ENCODE data around the gene LSM5.
"Not testable (repeated sequence)": the region's sequence is repeated elsewhere in the genome, so short reads cannot be mapped to it uniquely, and the experiment has no call there.

Gene LSM5

GRCh38 chr7:32506266-32507054 is 16.3 kb upstream of the LSM5 start:
- DNase-seq (ENCODE audit: low read depth in 2 of 2), result no peak

- no peak for DNase-seq (ENCODE audit: low read depth in 2 of 2)
Measured at GRCh38 chr7:32502728-32503127, 12.5 kb upstream of the LSM5 start.

DNA sequence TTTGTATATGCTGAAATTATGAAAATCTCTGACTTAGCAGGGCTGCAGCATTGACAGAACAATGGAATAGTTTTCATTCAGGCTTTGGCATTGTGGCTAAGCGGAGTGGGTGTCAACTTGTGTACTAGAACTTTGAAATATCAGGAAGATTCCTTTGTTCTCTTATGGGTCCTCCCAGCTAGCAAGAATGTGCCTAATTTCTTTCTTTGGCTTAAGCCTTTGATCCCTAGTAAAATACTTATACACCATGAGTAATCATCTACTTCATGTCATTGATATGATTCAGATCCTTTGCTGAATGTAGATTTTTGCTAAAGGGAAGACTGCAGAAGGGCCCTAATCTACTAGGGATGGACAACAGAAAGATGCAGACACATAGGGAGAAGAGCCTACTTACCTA is 11.3 kb upstream of the LSM5 start:
- DNase-seq (ENCODE audit: low read depth in 2 of 2), result no peak

- DNase-seq (ENCODE audit: low read depth in 2 of 2), result no peak
Measured at GRCh38 chr7:32500922-32501341, 10.8 kb upstream of the LSM5 start.

- not testable (repeated sequence) for DNase-seq (ENCODE audit: low read depth in 2 of 2)
Measured at GRCh38 chr7:32500216-32500615, 10.0 kb upstream of the LSM5 start.

DNA sequence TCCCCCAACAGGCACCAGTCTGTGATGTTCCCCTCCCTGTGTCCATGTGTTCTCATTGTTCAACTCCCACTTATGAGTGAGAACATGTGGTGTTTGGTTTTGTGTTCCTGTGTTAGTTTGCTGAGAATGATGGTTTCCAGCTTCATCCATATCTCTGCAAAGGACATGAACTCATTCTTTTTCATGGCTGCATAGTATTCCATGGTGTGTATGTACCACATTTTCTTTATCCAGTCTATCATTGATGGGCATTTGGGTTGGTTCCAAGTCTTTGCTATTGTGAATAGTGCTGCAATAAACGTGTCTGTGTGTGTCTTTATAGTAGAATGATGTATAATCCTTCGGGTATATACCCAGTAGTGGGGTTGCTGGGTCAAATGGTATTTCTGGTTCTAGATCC is 9.6 kb upstream of the LSM5 start:
- DNase-seq (ENCODE audit: low read depth in 2 of 2), result not testable (repeated sequence)

DNA sequence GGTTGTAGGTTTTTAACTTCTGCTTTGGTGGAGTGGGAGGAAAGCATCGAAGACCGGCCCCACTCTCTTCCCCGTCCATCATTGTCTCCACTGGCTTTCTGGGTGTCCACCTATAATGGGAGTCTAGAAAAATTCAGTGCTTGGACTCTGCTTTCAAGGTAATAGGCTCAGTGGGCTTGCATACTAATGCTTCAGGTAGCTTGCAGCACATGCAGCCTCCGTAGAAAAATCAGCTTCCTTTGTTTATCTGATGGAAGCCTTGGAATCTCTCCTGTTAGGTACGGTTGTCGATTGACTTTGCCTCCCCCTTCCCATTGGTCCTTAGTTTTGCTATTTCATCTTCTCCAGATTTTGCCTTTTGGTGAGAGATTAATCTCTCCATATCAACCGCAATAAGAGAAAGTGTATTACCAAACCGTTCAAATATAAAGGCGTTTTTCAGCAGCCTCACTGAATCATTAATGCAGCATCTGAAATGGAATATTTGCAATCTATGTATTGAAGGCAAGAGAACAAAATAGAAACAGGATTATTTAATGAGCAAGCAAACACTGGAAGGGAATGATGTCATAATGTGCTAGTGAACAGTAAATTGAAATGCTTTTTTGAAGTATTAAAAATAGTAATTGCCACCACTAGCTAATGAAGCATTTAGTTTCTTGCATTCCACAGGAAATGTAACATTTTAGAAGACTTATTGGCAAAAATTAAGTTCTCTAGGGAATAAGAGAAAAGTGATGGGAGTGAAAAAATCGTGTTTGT is 6.1 kb upstream of the LSM5 start:
- DNase-seq (ENCODE audit: low read depth in 2 of 2), result no peak

GRCh38 chr7:32495298-32496051 is 5.3 kb upstream of the LSM5 start, which contains the start of gene AVL9:
Gene AVL9, plus strand, starts transcription at chr7:32495489. Its CDS starts 221 bp downstream, at chr7:32495710.
- peak; percentile 98 for DNase-seq (ENCODE audit: low read depth in 2 of 2)

DNA sequence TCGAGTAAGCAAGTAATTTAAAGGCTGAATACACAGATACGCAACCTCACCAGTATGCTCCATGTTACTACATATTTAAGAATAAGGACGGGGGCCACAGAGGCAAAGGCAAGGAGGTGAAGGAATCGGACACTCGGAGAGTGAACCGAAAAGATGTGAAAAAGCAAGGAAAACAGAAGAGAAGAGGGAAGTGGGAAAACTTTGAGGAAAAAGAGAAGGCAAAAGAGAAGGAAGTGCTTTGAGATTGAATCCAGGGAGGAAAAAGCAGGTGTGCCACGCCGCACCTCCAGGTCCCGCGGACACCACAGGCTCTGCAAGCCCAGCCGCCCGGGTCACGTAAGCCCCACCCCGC is 4.7 kb upstream of the LSM5 start:
- DNase-seq (ENCODE audit: low read depth in 2 of 2), result no peak

DNA sequence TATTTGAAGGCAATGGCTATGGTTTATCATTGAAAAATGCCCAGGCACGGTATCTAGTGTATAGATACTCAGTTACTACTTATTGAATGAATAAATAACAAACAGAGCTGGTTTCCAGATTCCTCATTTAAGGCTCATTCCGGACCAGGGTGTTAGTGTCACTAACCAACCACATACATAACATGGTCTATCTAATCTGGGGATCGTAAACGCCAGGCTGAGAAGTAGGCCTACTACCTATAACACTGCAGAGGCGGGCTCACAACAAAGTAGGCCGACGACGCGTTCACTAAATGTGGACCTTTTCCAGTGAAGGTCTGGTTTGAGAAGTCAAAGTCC is 423 bp downstream of the LSM5 start:
- no peak for DNase-seq (ENCODE audit: low read depth in 2 of 2)

- DNase-seq (ENCODE audit: low read depth in 2 of 2), result no peak
Measured at GRCh38 chr7:32481921-32482320, 8.3 kb downstream of the LSM5 start.

DNA sequence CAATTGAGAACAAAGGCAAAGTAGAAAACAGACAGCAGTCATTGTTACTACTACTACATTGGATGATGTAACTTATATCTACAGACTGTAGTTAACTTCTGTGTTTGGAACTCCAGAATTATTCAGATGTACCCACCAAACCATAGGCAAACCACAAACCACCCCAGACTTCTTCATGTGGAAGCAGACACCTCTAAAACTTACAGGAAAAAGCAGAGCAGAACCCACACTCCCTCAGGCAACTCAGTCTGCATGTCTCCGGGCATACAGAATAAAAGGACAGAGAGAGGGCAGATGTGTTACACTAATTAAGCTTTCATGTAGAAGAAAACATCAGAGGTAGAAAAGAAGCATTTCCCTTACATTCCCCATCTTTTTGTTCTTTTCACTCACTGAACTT is 9.0 kb downstream of the LSM5 start:
- DNase-seq (ENCODE audit: low read depth in 2 of 2), result no peak

- DNase-seq (ENCODE audit: low read depth in 2 of 2), result no peak
Measured at GRCh38 chr7:32479574-32480200, 10.5 kb downstream of the LSM5 start.

- no peak for DNase-seq (ENCODE audit: low read depth in 2 of 2)
Measured at GRCh38 chr7:32477649-32477980, 12.6 kb downstream of the LSM5 start.

DNA sequence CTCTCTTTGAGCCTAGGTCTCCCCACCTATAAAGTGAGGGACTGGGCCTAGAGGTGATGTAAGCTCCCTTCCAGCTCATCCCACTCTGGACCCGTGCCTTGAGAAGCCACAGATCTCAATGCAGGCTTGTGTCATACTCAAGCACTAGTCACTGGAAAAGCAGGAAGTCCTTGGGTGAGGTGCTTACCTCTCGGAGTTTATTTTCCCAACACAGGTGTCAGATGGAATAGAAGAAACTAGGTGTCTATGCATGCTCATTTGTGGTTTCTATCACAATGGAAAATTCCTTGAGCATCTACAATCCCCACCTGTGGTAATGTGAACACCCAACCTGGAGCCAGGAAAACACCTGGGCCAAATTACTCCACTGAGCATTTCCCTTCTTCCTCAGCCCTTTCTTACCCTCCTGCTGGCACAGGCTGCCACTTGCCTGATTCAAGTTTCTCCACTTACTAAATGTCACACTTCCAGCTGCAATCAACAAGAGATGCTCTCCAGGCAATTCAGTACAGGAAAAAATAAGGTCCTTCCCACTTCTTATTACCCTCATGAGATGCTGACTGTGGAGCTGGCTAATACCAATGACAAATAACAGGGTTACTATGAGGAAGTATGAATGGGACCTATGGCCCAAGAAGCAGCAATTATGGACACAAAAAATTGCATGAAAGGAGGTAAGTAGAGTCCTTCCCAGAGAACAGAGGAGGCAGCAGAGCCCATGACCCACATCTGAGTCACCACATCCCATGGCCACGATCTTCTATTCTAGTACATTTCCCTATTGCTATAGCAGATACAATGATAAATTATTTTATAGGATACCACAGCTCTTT is 13.1 kb downstream of the LSM5 start:
- no peak for DNase-seq (ENCODE audit: low read depth in 2 of 2)

DNA sequence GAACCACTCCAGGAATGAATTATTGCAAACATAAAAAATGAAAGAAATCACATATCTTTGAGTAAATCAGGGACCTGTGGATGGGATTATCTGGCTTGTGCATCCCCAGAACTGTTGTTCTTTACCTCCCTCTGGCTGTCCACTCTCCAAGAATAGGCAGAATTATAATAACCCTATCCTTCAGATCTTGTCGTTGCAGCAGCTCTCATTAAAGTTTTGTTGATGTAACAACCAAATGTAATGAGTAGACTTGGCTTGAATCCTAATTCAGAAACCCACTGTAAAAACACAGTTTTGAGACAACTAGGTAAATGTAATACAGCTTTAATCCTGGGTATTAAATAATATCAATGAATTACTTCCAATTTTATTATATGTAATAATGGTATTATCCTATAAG is 16.2 kb downstream of the LSM5 start:
- no peak for DNase-seq (ENCODE audit: low read depth in 2 of 2)

DNA sequence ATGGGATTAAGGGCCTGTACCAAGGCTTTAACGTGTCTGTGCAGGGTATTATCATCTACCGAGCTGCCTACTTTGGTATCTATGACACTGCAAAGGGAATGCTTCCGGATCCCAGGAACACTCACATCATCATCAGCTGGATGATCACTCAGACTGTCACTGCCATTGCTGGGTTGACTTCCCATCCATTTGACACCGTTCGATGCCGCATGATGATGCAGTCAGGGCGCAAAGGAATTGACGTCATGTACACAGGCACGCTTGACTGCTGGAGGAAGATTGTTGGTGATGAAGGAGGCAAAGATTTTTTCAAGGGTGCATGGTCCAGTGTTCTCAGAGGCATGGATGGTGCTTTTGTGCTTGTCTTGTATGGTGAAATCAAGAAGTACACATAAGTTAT is 18.2 kb downstream of the LSM5 start:
- DNase-seq (ENCODE audit: low read depth in 2 of 2), result no peak

GRCh38 chr7:32470871-32471270 is 19.3 kb downstream of the LSM5 start:
- DNase-seq (ENCODE audit: low read depth in 2 of 2), result no peak

DNA sequence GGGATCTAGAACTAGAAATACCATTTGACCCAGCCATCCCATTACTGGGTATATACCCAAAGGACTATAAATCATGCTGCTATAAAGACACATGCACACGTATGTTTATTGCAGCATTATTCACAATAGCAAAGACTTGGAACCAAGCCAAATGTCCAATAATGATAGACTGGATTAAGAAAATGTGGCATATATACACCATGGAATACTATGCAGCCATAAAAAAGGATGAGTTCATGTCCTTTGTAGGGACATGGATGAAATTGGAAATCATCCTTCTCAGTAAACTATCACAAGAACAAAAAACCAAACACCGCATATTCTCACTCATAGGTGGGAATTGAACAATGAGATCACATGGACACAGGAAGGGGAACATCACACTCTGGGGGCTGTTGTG is 20.2 kb downstream of the LSM5 start:
- DNase-seq (ENCODE audit: low read depth in 2 of 2), result not testable (repeated sequence)

DNA sequence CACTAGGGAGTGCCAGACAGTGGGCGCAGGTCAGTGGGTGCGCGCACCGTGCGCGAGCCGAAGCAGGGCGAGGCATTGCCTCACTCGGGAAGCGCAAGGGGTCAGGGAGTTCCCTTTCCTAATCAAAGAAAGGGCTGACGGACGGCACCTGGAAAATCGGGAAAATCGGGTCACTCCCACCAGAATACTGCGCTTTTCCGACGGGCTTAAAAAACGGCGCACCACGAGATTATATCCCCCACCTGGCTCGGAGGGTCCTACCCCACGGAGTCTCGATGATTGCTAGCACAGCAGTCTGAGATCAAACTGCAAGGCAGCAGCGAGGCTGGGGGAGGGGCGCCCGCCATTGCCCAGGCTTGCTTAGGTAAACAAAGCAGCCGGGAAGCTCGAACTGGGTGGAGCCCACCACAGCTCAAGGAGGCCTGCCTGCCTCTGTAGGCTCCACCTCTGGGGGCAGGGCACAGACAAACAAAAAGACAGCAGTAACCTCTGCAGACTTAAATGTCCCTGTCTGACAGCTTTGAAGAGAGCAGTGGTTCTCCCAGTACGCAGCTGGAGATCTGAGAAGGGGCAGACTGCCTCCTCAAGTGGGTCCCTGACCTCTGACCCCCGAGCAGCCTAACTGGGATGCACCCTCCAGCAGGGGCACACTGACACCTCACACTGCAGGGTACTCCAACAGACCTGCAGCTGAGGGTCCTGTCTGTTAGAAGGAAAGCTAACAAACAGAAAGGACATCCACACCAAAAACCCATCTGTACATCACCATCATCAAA is 25.4 kb downstream of the LSM5 start:
- DNase-seq (ENCODE audit: low read depth in 2 of 2), result not testable (repeated sequence)

DNA sequence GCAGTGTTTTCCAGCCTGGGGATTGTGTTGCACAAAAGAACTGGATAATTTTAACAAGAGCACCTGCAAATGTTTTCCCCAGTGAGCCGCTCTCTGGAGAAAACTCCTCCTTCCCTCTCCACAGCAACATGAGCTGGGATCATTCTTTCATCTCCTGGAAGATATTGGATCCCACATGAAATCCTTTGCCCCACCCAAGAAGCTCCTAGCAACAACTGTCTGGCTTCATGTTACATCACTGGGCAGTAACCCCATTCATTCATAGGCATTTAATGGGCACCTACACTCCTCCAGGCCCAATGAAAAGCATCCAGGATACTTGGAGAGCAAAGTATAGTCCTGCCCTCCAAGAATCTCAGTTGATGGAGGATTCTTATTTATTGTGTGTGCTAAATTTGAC is 27.2 kb downstream of the LSM5 start:
- DNase-seq (ENCODE audit: low read depth in 2 of 2), result no peak

Data from activated CD8-positive, alpha-beta memory T cell treated with anti-CD3 and anti-CD28 coated beads for 4 hours (primary cell).